Type B pancreatic cell (in vitro differentiated cells): ENCODE results near the gene NEUROD1. TPM values are rescaled to one million over a fixed set of nuclear protein-coding genes. Genes with fewer than 3 reads are reported as not detected.

Source experiments
- DNase-seq: peaks from one replicate; pipeline ENCODE4 v3.0.0; 2021; ENCODE audit warnings: mixed read lengths; ENCODE audit not compliant: unreplicated experiment; ENCODE audit errors: extremely low spot score
- H3K27ac Mint-ChIP-seq: 2 replicates; pipeline ENCODE4 v1.8.0; 2021; ENCODE audit warnings: mild to moderate bottlenecking, mixed read lengths
- H3K27me3 Mint-ChIP-seq: 2 replicates; pipeline ENCODE4 v1.8.0; 2021; ENCODE audit warnings: mixed read lengths
- H3K36me3 Mint-ChIP-seq: 2 replicates; pipeline ENCODE4 v1.8.0; 2021; ENCODE audit warnings: mixed read lengths
- H3K4me1 Mint-ChIP-seq: one replicate; pipeline ENCODE4 v1.8.0; 2021; ENCODE audit warnings: mixed read lengths; ENCODE audit not compliant: unreplicated experiment
- H3K4me3 Mint-ChIP-seq: 2 replicates; pipeline ENCODE4 v1.8.0; 2021; ENCODE audit warnings: mild to moderate bottlenecking, mixed read lengths
- H3K9me3 Mint-ChIP-seq: 2 replicates; pipeline ENCODE4 v1.8.0; 2021; ENCODE audit warnings: mixed read lengths
- total RNA-seq: library from RNA; stranded (reverse); gene quantifications from 2 replicates; pipeline ENCODE4 v1.2.1, GENCODE V29; 2021; ENCODE audit warnings: low replicate concordance
- TF ChIP-seq, protein P1 (sequence below): fragments of 200-600 bp; sonication (generic); conservative IDR thresholded peaks from 2 replicates; pipeline ENCODE4 v1.5.0; 2021; ENCODE audit warnings: antibody characterized with exemption, mild to moderate bottlenecking

Gene NEUROD1
- total RNA-seq, 1 donor from 2014 or later, result 48.5 TPM

DNA sequence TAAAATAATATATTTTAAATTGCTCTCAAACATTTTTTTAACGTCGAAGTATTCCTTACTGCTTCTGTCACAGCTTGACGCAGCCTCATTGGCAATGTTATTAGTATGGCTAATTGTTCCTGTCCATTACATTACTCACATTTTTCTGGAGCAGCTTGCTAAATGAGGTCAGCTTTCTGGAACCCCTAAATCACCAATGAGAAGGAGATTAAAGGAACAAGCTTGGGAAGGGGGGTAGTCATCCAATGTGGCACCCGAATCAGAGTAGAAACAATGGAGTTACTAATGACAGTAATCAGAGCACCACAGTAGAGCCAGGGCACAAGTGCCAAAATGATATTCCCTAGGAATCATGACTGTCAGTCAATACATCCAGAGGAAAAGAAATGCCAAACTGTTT, 5.1 kb downstream of the NEUROD1 start:
- DNase-seq, result no peak
- Mint-ChIP-seq H3K4me1 (peaks cover 4% of the 10 kb centered on the region), H3K4me3 (peak overlapping the region; percentile 44), H3K9me3 (peaks cover 4% of the 10 kb centered on the region), H3K27me3 (peaks cover 83% of the 10 kb centered on the region), H3K27ac (no peak overlapping the region), H3K36me3 (peaks cover 9% of the 10 kb centered on the region)
- TF ChIP-seq, protein P1, sequence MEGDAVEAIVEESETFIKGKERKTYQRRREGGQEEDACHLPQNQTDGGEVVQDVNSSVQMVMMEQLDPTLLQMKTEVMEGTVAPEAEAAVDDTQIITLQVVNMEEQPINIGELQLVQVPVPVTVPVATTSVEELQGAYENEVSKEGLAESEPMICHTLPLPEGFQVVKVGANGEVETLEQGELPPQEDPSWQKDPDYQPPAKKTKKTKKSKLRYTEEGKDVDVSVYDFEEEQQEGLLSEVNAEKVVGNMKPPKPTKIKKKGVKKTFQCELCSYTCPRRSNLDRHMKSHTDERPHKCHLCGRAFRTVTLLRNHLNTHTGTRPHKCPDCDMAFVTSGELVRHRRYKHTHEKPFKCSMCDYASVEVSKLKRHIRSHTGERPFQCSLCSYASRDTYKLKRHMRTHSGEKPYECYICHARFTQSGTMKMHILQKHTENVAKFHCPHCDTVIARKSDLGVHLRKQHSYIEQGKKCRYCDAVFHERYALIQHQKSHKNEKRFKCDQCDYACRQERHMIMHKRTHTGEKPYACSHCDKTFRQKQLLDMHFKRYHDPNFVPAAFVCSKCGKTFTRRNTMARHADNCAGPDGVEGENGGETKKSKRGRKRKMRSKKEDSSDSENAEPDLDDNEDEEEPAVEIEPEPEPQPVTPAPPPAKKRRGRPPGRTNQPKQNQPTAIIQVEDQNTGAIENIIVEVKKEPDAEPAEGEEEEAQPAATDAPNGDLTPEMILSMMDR, result no peak

DNA sequence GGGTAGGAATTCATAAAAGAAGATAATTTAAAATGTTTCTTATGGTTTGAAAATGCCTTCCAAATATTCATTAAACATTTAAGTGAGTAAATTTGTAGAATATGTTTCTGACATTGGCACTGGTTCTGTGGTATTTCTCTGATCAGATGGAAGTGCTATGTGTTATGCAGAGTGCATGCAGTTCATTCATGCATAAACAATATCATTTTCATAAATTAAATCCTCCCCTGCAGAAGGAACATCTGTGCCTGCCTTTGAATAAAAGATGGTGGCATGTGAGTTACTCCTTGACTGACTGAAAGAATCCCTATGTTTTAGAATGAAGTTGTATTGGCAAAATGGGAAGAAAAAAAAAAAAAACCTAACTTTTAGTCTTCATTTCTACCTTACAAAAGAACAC, 5.9 kb downstream of the NEUROD1 start:
- TF ChIP-seq, protein P1, result no peak
- Mint-ChIP-seq H3K36me3 (peaks cover 9% of the 10 kb centered on the region), H3K4me1 (peaks cover 4% of the 10 kb centered on the region), H3K27me3 (peaks cover 78% of the 10 kb centered on the region), H3K27ac (no peak overlapping the region), H3K9me3 (peaks cover 4% of the 10 kb centered on the region), H3K4me3 (no peak overlapping the region)
- no peak for DNase-seq

DNA sequence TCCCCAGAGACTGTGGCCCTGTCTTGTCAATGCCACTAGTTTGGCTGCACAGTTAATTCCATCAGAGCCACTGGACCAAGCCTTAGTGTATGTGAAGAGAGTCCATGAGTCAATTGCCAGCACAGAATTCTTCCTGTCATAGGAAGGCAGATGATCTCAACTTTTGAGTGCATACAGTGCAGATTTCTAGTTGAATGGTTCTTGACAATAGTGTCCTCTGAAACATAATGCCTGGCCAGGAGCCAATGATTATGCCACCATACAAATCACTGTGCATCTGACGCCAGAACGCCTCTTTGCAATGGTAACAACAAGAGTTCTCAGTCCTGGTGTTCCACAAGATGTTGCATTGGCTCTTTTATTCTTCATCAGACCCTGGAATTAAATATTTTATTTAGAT, 7.1 kb downstream of the NEUROD1 start:
- H3K4me3 Mint-ChIP-seq, result no peak overlapping the region
- TF ChIP-seq, protein P1, result no peak
- H3K9me3 Mint-ChIP-seq, result peaks cover 4% of the 10 kb centered on the region
- H3K36me3 Mint-ChIP-seq, result peaks cover 4% of the 10 kb centered on the region
- DNase-seq, result no peak
- H3K4me1 Mint-ChIP-seq, result peaks cover 4% of the 10 kb centered on the region
- peaks cover 77% of the 10 kb centered on the region for H3K27me3 Mint-ChIP-seq
- no peak overlapping the region for H3K27ac Mint-ChIP-seq

- no peak overlapping the region for H3K4me3 Mint-ChIP-seq
- no peaks in the 10 kb centered on the region for H3K36me3 Mint-ChIP-seq
- DNase-seq, result no peak
- peaks cover 73% of the 10 kb centered on the region for H3K27me3 Mint-ChIP-seq
- no peaks in the 10 kb centered on the region for H3K9me3 Mint-ChIP-seq
- no peaks in the 10 kb centered on the region for H3K4me1 Mint-ChIP-seq
- TF ChIP-seq, protein P1, result no peak
- H3K27ac Mint-ChIP-seq, result no peak overlapping the region
Observed at GRCh38 chr2:181672255-181673008, 7.9 kb downstream of the NEUROD1 start.

DNA sequence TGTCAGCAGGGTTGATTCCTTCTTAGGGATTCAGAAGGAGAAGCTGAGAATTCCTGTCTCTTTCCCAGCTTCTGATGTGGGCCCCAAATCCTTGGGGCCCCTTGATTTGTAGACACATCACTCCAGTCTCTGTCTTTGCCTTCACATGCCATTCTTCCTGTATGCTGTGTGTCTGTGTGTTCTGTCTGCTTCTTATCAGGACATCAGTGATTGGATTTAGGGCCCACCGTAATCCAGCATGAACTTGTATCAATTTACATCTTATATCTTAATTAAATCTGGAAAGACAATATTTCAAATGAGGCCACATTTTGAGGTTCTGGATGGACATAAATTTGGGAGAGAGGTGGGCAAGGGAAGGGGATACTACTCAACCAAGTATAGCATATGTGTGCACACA, 9.7 kb downstream of the NEUROD1 start:
- no peaks in the 10 kb centered on the region for H3K9me3 Mint-ChIP-seq
- H3K27me3 Mint-ChIP-seq, result peaks cover 73% of the 10 kb centered on the region
- no peaks in the 10 kb centered on the region for H3K36me3 Mint-ChIP-seq
- no peak for DNase-seq
- TF ChIP-seq, protein P1, result no peak
- no peak overlapping the region for H3K27ac Mint-ChIP-seq
- no peak overlapping the region for H3K4me3 Mint-ChIP-seq
- no peaks in the 10 kb centered on the region for H3K4me1 Mint-ChIP-seq
